Activated naive CD8-positive, alpha-beta T cell (primary cell): ENCODE data around the gene C1orf116.

Source experiments
- H3K27ac Mint-ChIP-seq: one replicate; pipeline ENCODE4 v1.8.0; 2021; ENCODE audit warnings: mixed read lengths
- H3K27me3 Mint-ChIP-seq: one replicate; pipeline ENCODE4 v1.8.0; 2021; ENCODE audit warnings: mixed read lengths
- H3K36me3 Mint-ChIP-seq: one replicate; pipeline ENCODE4 v1.8.0; 2021; ENCODE audit warnings: mixed read lengths
- H3K4me1 Mint-ChIP-seq: one replicate; pipeline ENCODE4 v1.8.0; 2021; ENCODE audit warnings: low read depth, mixed read lengths
- H3K4me3 Mint-ChIP-seq: one replicate; pipeline ENCODE4 v1.8.0; 2021; ENCODE audit warnings: mild to moderate bottlenecking, mixed read lengths
- H3K9me3 Mint-ChIP-seq: one replicate; pipeline ENCODE4 v1.8.0; 2021; ENCODE audit warnings: low read depth, mixed read lengths

Gene C1orf116

GRCh38 chr1:207034208-207034607 is 1.7 kb upstream of the C1orf116 start:
- Mint-ChIP-seq H3K4me3 (no peak overlapping the region), H3K27ac (no peak overlapping the region), H3K36me3 (no peaks in the 10 kb centered on the region), H3K27me3 (peaks cover 16% of the 10 kb centered on the region), H3K9me3 (no peaks in the 10 kb centered on the region), H3K4me1 (no peaks in the 10 kb centered on the region)

GRCh38 chr1:207033302-207033701 is 746 bp upstream of the C1orf116 start:
- peaks cover 24% of the 10 kb centered on the region for H3K27me3 Mint-ChIP-seq
- no peaks in the 10 kb centered on the region for H3K4me1 Mint-ChIP-seq
- H3K27ac Mint-ChIP-seq = no peak overlapping the region
- no peak overlapping the region for H3K4me3 Mint-ChIP-seq
- H3K9me3 Mint-ChIP-seq = no peaks in the 10 kb centered on the region
- H3K36me3 Mint-ChIP-seq = no peaks in the 10 kb centered on the region

- Mint-ChIP-seq H3K4me3 (no peak overlapping the region), H3K9me3 (no peaks in the 10 kb centered on the region), H3K36me3 (no peaks in the 10 kb centered on the region), H3K4me1 (no peaks in the 10 kb centered on the region), H3K27me3 (peaks cover 31% of the 10 kb centered on the region), H3K27ac (no peak overlapping the region)
Measured at GRCh38 chr1:207031632-207032264, 808 bp downstream of the C1orf116 start.

GRCh38 chr1:207031016-207031415 is 1.5 kb downstream of the C1orf116 start:
- H3K36me3 Mint-ChIP-seq = no peaks in the 10 kb centered on the region
- no peaks in the 10 kb centered on the region for H3K9me3 Mint-ChIP-seq
- no peaks in the 10 kb centered on the region for H3K4me1 Mint-ChIP-seq
- H3K4me3 Mint-ChIP-seq = no peak overlapping the region
- peaks cover 31% of the 10 kb centered on the region for H3K27me3 Mint-ChIP-seq
- no peak overlapping the region for H3K27ac Mint-ChIP-seq

- Mint-ChIP-seq H3K36me3 (no peaks in the 10 kb centered on the region), H3K27ac (no peak overlapping the region), H3K4me3 (no peak overlapping the region), H3K27me3 (peaks cover 30% of the 10 kb centered on the region), H3K9me3 (no peaks in the 10 kb centered on the region), H3K4me1 (no peaks in the 10 kb centered on the region)
Measured at GRCh38 chr1:207030522-207031009, 2.0 kb downstream of the C1orf116 start.

GRCh38 chr1:207029701-207030521 is 2.6 kb downstream of the C1orf116 start:
- Mint-ChIP-seq H3K9me3 (no peaks in the 10 kb centered on the region), H3K36me3 (no peaks in the 10 kb centered on the region), H3K4me3 (no peak overlapping the region), H3K27me3 (peaks cover 29% of the 10 kb centered on the region), H3K4me1 (no peaks in the 10 kb centered on the region), H3K27ac (no peak overlapping the region)

- Mint-ChIP-seq H3K27me3 (peaks cover 28% of the 10 kb centered on the region), H3K27ac (no peak overlapping the region), H3K4me3 (no peak overlapping the region), H3K4me1 (no peaks in the 10 kb centered on the region), H3K36me3 (no peaks in the 10 kb centered on the region), H3K9me3 (no peaks in the 10 kb centered on the region)
Measured at GRCh38 chr1:207028884-207029650, 3.5 kb downstream of the C1orf116 start.

GRCh38 chr1:207027921-207028320 is 4.6 kb downstream of the C1orf116 start:
- Mint-ChIP-seq H3K9me3 (no peaks in the 10 kb centered on the region), H3K4me3 (no peak overlapping the region), H3K36me3 (no peaks in the 10 kb centered on the region), H3K27me3 (peaks cover 28% of the 10 kb centered on the region), H3K27ac (no peak overlapping the region), H3K4me1 (no peaks in the 10 kb centered on the region)

- Mint-ChIP-seq H3K4me1 (no peaks in the 10 kb centered on the region), H3K36me3 (no peaks in the 10 kb centered on the region), H3K4me3 (no peak overlapping the region), H3K9me3 (no peaks in the 10 kb centered on the region), H3K27me3 (peaks cover 28% of the 10 kb centered on the region), H3K27ac (no peak overlapping the region)
Measured at GRCh38 chr1:207027206-207027777, 5.3 kb downstream of the C1orf116 start.

- H3K4me3 Mint-ChIP-seq = no peak overlapping the region
Measured at GRCh38 chr1:207026104-207026534, 6.4 kb downstream of the C1orf116 start.

GRCh38 chr1:207025146-207025880 is 7.2 kb downstream of the C1orf116 start:
- H3K36me3 Mint-ChIP-seq = no peaks in the 10 kb centered on the region
- no peak overlapping the region for H3K27ac Mint-ChIP-seq
- peaks cover 20% of the 10 kb centered on the region for H3K27me3 Mint-ChIP-seq

More at GRCh38 chr1:207026104-207026534, 6.4 kb downstream of the C1orf116 start:
- Mint-ChIP-seq H3K27ac (no peak overlapping the region), H3K9me3 (no peaks in the 10 kb centered on the region), H3K4me1 (no peaks in the 10 kb centered on the region), H3K27me3 (peaks cover 22% of the 10 kb centered on the region), H3K36me3 (no peaks in the 10 kb centered on the region)

GRCh38 chr1:207024202-207025145 is 8.1 kb downstream of the C1orf116 start:
- no peak overlapping the region for H3K4me3 Mint-ChIP-seq
- peaks cover 16% of the 10 kb centered on the region for H3K27me3 Mint-ChIP-seq
- no peaks in the 10 kb centered on the region for H3K4me1 Mint-ChIP-seq
- H3K36me3 Mint-ChIP-seq = no peaks in the 10 kb centered on the region
- H3K9me3 Mint-ChIP-seq = no peaks in the 10 kb centered on the region
- no peak overlapping the region for H3K27ac Mint-ChIP-seq

More at GRCh38 chr1:207025146-207025880, 7.2 kb downstream of the C1orf116 start:
- Mint-ChIP-seq H3K4me3 (no peak overlapping the region), H3K9me3 (no peaks in the 10 kb centered on the region), H3K4me1 (no peaks in the 10 kb centered on the region)

GRCh38 chr1:207022996-207023679 is 9.4 kb downstream of the C1orf116 start:
- H3K27me3 Mint-ChIP-seq = peaks cover 7% of the 10 kb centered on the region
- no peaks in the 10 kb centered on the region for H3K36me3 Mint-ChIP-seq
- no peaks in the 10 kb centered on the region for H3K9me3 Mint-ChIP-seq
- H3K4me3 Mint-ChIP-seq = no peak overlapping the region
- H3K27ac Mint-ChIP-seq = no peak overlapping the region
- H3K4me1 Mint-ChIP-seq = no peaks in the 10 kb centered on the region
